ENCODE results near the gene NUAK1.

Gene NUAK1

DNA sequence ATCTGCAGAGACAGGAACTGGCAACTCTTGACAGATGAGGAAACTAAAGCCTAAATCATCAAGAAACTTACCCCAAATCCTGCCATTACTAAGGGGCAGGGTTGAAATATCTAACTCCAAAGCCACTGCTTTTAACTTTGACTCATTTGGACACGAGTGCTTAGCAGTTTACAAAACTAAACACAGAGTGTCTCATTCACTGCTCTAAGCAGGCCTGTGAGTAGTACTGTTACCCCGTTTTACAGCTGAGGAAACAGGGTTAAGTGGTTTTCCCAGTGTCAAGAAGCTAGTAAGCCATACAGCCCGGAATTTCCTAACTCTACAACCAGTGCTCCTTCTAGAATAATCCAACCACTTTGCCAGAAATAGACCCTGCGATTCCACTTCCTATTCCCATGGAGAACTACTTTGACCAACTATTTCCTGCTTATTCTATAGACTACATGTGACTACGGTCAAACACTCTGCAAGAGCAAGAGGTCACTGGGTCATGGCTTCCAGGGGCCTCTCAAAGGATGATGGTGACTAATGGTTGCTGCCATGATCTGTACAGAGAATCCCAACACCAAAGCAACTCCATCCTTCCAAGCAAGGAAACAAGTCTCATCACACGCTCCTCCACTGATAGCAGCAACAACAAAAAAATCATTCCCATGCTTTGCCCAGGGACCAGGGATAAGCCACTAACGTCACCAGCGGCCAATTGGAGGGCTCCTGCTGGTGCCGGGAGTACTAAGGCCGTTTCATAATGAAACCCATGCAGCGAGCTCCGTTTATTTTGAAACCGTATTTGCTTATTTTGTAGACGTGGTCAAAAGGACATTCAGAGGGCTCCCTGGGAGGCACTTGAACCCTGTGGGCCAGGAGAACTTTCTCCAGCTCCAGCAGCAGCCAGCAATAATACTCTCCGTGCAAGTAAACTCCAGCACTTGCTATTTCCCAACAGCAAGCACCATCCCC is 56.3 kb downstream of the NUAK1 start:
- no peak for DNase-seq (ENCODE audit: low read depth)

DNA sequence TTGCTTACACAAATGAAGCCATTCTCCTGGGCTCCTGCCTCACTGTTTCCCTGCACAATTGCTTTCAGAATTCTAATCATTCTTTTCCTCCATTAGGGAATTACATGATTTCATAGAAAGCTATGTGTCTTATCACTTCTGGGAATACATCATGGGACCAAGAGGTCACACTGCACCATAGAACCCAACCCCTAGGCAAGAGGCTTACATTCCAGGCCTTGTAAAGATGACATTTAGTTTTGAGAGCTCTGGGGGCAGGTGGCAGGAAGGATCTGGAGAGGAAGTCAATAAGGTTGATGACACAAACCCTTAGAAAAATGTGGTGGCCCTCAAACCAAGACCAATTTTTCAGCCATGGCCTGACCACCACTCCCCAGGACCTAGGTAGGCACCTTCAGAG is 57.1 kb downstream of the NUAK1 start:
- no peak for DNase-seq (ENCODE audit: low read depth)

- DNase-seq (ENCODE audit: low read depth), result no peak
Observed at GRCh38 chr12:106080791-106081170, 58.0 kb downstream of the NUAK1 start.

- no peak for DNase-seq (ENCODE audit: low read depth)
Observed at GRCh38 chr12:106080041-106080790, 58.5 kb downstream of the NUAK1 start.

- DNase-seq (ENCODE audit: low read depth), result no peak
Observed at GRCh38 chr12:106079148-106079738, 59.5 kb downstream of the NUAK1 start.

GRCh38 chr12:106078358-106079010 is 60.3 kb downstream of the NUAK1 start:
- no peak for DNase-seq (ENCODE audit: low read depth)

GRCh38 chr12:106074706-106075392 is 63.9 kb downstream of the NUAK1 start:
- no peak for DNase-seq (ENCODE audit: low read depth)

DNA sequence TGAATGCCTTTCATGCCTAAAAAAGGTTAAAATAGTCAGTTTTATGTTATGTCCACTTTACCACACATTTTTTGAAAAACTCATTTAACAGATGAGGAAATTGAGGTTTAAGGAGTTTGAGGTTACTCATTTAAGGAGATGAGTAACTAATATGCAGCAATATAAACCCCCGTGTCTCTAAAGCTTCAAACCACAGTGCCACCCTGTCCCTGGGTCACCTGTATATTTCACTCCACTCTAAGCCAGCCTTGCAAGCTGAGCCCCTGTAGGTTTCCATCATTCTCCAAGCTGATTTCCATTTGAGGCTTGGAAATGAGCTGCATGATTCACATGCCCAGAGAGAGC is 64.4 kb downstream of the NUAK1 start:
- DNase-seq (ENCODE audit: low read depth), result no peak

GRCh38 chr12:106073179-106073578 is 65.6 kb downstream of the NUAK1 start:
- no peak for DNase-seq (ENCODE audit: low read depth)

- DNase-seq (ENCODE audit: low read depth), result no peak
Observed at GRCh38 chr12:106072751-106073150, 66.0 kb downstream of the NUAK1 start.

- no peak for DNase-seq (ENCODE audit: low read depth)
Observed at GRCh38 chr12:106071686-106072085, 67.1 kb downstream of the NUAK1 start.

GRCh38 chr12:106070611-106071010 is 68.1 kb downstream of the NUAK1 start:
- DNase-seq (ENCODE audit: low read depth), result no peak

DNA sequence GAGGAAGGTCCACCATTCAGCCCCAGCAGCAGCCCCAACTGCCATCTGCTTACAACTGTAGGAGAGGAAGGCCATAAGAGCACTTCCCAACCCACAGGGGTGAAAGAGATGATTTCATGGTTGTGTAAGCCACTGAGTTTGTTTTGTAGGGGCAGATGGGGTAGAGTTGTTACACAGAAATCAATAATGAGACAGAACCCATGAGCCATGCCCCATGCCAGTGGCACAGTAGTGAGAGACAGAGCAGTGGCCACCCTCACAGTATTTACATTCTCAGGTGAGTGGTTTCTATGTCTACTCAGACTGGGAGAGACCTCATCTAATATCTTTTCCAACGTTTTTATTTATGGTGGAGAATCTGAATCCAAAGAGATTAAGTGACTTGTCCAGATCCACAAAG is 68.6 kb downstream of the NUAK1 start:
- DNase-seq (ENCODE audit: low read depth), result no peak

GRCh38 chr12:106068296-106068695 is 70.5 kb downstream of the NUAK1 start:
- DNase-seq (ENCODE audit: low read depth), result no peak

DNA sequence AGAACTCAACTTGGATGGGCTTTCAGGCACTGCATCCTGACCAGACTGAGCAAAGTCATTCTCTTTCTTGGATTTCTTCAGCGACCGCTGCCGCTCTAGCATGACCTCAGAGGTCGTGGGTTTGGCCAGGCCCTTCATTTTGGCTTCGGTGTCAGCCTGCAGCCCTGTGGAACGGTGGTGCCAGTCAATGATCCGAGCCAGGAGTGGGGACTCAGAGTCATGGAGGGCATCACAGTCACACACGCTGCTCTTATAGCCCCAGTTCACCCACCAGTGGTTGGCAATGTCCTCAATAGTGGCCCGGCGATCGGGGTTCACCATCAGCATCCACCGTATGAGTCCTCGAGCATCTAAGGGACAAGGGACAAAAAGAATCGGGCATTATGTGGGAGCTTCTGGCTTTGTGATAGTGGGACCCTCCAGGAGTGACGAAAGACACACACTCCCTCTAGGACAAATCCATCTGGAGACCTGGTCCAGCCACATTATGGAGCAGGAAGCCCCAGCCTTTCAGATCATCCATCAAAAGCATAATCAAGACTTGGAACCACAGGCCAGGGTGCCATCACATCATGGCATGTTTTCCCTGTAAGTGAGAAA is 71.0 kb downstream of the NUAK1 start:
- no peak for DNase-seq (ENCODE audit: low read depth)

DNA sequence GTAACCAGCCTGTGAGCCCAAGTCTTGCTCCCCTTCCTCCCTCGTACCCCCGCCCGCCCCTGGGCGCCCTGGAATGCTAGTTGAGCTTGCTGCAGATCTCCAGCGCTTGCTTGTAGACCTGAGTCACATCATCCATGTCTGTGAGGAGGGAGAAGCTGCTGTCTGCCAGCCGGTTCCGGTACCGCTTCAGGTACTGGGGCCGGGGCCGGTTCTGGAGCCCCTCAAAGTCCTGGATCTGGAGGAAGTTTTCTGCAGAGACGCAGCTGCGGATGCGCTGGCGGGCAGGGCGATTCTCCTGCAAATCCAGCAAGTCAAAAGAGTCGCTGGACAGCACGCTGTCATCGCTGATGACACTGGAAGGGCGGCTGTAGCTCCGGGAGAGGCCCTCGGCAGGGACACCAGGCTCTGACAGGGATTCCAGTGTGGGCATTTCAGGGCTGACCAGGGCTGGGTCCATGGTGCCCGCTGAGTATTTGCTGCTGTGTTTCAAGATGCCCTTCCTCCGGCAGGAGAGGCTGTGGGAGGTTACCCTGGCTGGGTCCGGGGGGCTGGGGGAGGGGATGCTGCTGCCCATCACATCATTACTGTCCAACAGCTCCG is 71.9 kb downstream of the NUAK1 start:
- DNase-seq (ENCODE audit: low read depth), result no peak

- no peak for DNase-seq (ENCODE audit: low read depth)
Observed at GRCh38 chr12:106066051-106066705, 72.6 kb downstream of the NUAK1 start.

GRCh38 chr12:106065506-106065905 is 73.2 kb downstream of the NUAK1 start:
- DNase-seq (ENCODE audit: low read depth), result no peak

- no peak for DNase-seq (ENCODE audit: low read depth)
Observed at GRCh38 chr12:106064721-106065021, 74.1 kb downstream of the NUAK1 start.

DNA sequence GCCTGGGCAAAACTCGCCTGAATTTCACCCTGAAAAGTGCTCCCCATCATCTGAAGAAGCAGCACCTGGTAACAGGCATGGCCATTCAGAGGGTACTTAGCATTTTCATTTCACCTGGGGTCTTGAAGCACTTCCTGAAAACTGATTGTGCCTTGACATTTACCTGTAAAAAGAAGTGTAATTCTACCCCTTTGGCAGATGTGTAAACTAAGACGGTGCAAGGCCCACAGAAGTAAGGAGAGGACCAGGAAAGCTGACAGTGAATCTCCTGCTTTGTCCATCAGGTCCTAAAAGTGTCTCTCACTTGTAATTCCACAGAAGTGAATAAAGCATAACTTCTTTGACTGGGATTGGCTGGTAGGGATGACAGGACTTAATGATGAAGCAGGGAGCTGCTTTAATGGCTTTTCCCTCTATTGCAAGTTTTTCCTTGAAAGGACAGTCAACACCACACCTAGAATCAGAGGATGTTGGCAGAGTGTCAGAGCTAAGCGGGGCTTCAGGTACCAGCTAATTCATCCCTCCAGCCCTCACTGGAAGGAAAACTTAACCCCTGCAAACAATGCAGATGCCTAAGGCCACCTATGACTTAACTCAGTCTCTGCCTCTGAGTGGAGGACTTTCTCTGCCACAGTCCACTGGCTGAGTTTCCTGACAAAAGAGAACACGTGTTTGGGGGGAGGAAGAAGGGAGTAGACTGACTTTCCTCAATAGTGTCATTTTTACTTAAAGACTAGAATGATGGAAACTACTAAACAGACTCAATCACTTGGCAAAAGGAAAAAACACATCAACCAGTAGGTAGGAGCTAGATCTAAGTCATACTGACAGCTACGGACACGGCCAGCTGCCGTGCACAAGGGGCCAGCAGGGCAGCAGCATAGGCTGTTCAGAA is 74.7 kb downstream of the NUAK1 start:
- DNase-seq (ENCODE audit: low read depth), result no peak

Measured in activated T-cell treated with anti-CD3 and anti-CD28 coated beads for 1 hour (primary cell).